ENCODE measurements around the gene MVP. TPM values are rescaled to one million over a fixed set of nuclear protein-coding genes. Genes with fewer than 3 reads are reported as not detected.
"Not testable (repeated sequence)": the region's sequence is repeated elsewhere in the genome, so short reads cannot be mapped to it uniquely, and the experiment has no call there.

The MVP gene
- total and polyA plus RNA-seq, 8 donors: 58.8 to 179 (median 94.7) TPM

DNA sequence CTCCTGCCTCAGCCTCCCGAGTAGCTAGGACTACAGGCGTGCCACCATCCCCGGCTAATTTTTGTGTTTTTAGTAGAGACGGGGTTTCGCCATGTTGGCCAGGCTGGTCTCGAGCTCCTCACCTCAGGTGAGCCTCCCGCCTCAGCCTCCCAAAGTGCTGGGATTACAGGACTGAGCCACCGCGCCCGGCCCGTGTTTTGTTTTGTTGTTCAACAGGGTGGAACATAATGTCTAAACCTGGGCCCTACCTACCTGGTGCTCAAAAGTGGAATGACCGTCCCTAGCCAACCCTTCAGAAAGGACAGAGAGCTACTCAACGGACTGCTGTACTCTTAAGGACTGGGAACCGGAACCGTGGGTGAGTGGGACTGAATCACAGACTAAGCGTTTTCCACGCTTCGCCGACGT lies 30.5 kb upstream of the MVP start:
- no peak for FAIRE-seq
- TF ChIP-seq, protein P1, sequence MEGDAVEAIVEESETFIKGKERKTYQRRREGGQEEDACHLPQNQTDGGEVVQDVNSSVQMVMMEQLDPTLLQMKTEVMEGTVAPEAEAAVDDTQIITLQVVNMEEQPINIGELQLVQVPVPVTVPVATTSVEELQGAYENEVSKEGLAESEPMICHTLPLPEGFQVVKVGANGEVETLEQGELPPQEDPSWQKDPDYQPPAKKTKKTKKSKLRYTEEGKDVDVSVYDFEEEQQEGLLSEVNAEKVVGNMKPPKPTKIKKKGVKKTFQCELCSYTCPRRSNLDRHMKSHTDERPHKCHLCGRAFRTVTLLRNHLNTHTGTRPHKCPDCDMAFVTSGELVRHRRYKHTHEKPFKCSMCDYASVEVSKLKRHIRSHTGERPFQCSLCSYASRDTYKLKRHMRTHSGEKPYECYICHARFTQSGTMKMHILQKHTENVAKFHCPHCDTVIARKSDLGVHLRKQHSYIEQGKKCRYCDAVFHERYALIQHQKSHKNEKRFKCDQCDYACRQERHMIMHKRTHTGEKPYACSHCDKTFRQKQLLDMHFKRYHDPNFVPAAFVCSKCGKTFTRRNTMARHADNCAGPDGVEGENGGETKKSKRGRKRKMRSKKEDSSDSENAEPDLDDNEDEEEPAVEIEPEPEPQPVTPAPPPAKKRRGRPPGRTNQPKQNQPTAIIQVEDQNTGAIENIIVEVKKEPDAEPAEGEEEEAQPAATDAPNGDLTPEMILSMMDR (IDR thresholded peaks at IDR 0.05): no peak
- Histone ChIP-seq H3K27me3 (no peaks in the 10 kb centered on the region), H3K4me3 (peak overlapping the region; percentile 45 to 97 (median 85)), H3K27ac (peak overlapping the region; percentile 78 to 92 (median 84)), H3K9me3 (no peaks in the 10 kb centered on the region), H3K4me1 (peaks cover 4 to 14% (median 9%) of the 10 kb centered on the region in 3 donors), H3K36me3 (no peaks in the 10 kb centered on the region)
- intact Hi-C loops (cut with DNase I): no loop called here
- DNase-seq: peak in 2 of 6 donors; percentile 47 to 64
- peak; percentile 5 to 21 (median 12) for ATAC-seq
- WGBS, 2 donors: 58 to 59% methylated on average over 19 to 20 of the region's 20 CpGs

DNA sequence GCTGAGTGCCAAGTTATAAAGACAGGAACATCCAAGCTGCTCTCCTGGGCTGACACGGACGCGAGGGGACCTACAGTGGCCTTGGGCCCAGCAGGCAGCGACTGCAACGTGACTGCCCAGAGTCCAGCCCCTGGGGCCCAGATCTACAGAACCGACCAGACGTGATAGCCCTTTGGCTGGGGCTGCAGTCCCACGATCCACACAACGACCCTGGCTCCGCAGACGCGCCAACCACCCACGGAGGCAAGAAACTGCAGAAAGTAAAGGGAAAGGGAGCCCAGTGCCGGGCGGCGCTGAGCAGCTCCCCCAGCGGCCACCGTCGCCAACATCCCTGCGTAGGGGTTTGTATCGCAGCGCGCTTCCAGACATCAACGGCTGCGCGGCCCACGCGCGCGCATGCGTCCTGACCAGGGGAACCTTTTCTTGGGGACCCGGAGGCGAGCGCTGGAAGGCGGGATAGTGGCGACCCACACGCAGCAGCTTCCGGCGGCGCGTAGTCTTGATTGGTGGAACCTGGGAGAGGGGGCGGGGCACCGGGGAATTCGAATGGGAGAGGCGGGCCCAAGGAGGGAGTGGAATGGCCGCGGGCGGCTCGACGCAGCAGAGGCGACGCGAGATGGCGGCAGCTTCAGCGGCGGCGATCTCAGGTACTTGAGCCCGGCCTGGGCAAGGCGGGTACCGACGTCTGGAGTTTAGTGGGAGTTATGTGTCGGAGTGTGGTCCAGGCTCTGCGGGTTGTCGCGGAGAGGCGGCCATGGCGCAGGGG lies 29.9 kb upstream of the MVP start, which contains the start of gene KIF22:
TSS of gene KIF22 (plus strand) at position 569 of the 766 bp plus-strand sequence. CDS start at position 578, 9 bp downstream.
- FAIRE-seq (no peak), DNase-seq (peak; percentile 98 to 100 (median 99)), ATAC-seq (peak; percentile 97 to 99 (median 98))
- peaks cover 4 to 12% (median 9%) of the 10 kb centered on the region in 3 donors for H3K4me1 ChIP-seq
- H3K36me3 ChIP-seq: no peaks in the 10 kb centered on the region
- 0% methylated on average over 67 of the region's 67 CpGs for WGBS, 2 donors
- H3K27ac ChIP-seq: peak within 1 kb of the TSS; percentile 78 to 92 (median 84)
- TF ChIP-seq, protein P1 (IDR thresholded peaks at IDR 0.05): peak; percentile 41 to 68 (median 58)
- intact Hi-C loops (cut with DNase I): no loop called here
- no peaks in the 10 kb centered on the region for H3K9me3 ChIP-seq
- H3K27me3 ChIP-seq: no peaks in the 10 kb centered on the region
- H3K4me3 ChIP-seq: peak within 1 kb of the TSS; percentile 80 to 97 (median 94)

DNA sequence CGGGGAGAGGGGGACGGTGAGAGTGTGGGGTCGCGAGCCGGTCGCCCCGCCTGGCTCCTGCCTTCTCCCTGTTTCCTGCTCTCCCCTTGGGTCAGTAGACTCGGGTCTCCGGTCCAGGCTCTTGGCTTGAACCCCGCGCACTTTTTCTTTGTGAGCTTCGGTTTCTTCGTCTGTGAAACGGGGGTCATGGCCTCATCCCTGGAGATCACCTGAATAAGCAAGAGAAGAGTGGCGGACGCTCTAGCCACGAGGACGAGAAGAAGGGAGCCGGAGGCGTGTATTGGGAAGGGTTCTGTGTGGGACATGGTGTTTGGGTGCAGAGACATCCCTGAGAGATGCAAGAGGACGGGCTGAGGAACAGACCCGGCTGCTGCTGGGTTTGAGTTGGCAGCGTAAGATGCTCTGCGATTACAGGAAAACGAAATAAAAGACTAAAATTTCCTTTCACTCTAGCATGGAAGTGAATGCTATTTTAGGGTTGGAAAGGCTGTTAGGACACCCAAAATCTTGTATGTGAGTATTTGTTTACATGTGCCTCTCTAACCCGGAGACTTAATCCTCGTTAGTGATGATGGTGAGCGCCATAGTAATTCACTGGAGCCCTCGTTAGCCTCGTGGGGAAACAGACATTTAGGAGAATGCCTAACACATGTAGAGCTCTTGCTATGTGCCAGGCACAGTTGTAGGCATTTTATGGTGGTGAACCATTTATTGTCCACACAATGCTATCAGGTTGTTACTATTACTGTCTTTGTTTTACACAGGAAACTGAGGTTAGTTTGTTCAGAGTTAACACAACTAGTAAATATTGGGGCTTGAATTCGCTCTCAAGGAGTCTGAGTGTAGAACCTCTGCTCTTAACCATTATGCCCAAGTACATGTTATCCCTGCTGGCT lies 29.1 kb upstream of the MVP start:
- Histone ChIP-seq H3K9me3 (no peaks in the 10 kb centered on the region), H3K27me3 (no peaks in the 10 kb centered on the region), H3K27ac (peak overlapping the region in 2 of 4 donors; percentile 28 to 40), H3K4me1 (peaks cover 4 to 11% (median 9%) of the 10 kb centered on the region in 3 donors), H3K36me3 (no peaks in the 10 kb centered on the region), H3K4me3 (peak overlapping the region; percentile 80 to 97 (median 94))
- 2% methylated on average over 31 of the region's 31 CpGs for WGBS, 2 donors
- FAIRE-seq: no peak
- TF ChIP-seq, protein P1 (IDR thresholded peaks at IDR 0.05): no peak
- ATAC-seq: peak in 1 of 4 donors; percentile 3
- intact Hi-C loops (cut with DNase I): no loop called here
- no peak for DNase-seq

DNA sequence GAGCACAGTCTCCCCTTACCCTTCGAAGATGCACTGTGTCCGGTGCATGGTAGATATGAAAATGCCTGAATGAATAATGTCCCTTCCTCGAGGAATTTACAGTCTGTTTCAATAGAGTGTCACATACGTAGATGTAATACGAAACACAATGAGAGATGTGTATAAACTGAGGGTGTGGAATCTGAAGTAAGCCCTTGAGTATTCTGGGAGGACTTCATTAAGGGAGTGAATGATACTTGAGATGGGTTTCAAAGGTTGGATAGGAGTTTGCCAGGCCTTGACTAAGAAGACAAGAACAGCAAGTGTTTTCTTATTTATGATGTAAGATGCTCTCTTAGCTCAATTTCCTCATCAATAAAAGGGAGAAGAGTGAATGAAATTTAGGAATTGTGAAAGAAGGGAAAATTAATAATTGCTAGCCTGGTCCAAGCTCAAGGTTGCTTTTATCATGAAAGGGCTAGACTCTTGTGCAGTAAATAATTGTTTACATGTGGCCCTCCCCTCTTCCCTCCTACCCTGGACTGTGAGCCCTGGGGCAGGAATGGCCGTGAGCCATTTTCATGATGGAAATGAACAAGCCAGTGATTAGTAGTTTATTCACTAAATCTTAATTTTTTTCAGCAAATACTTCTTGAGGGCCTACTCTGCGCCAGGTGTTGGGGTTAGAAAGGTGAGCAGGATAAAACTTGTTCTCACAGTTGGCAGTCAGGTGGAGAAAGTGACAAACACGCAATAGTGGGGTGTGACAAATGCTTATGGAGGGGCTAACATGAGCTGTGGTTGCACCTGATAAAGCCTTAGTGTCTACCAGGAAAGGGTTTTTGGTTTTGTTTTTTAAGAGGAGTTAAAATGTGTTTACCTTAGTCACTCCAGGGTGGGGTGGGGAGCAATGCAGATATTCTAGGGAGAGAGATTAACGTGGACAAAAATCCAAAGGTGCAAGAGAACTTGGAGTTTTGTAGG lies 28.1 kb upstream of the MVP start:
- no peak for FAIRE-seq
- Histone ChIP-seq H3K4me1 (peaks cover 4 to 11% (median 9%) of the 10 kb centered on the region in 3 donors), H3K36me3 (no peaks in the 10 kb centered on the region), H3K9me3 (no peaks in the 10 kb centered on the region), H3K27ac (no peak overlapping the region), H3K27me3 (no peaks in the 10 kb centered on the region), H3K4me3 (peak overlapping the region in 1 of 4 donors; percentile 97)
- ATAC-seq: no peak
- WGBS, 2 donors: 71 to 74% methylated on average over 9 of the region's 9 CpGs
- intact Hi-C loops (cut with DNase I): no loop called here
- no peak for DNase-seq
- TF ChIP-seq, protein P1 (IDR thresholded peaks at IDR 0.05): no peak

DNA sequence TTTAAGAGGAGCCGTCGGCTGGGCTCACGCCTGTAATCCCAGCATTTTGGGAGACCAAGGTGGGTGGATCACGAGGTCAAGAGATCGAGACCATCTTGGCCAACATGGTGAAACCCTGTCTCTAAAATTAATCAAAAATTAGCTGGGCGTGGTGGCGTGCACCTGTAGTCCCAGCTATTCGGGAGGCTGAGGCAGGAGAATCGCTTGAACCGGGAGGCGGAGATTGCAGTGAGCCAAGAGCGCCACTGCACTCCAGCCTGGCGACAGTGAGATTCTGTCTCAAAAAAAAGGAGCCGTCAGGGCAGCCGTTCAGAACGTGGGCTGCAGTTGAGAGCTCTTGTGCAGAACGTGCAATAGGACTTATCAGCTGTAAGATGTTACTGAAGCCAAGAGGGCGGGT lies 27.1 kb upstream of the MVP start:
- 90 to 95% methylated on average over 18 of the region's 18 CpGs for WGBS, 2 donors
- intact Hi-C loops (cut with DNase I); FAIRE-seq: not testable (repeated sequence)

More for the DNA sequence above, 27.1 kb upstream of the MVP start:
- not testable (repeated sequence) for H3K27ac ChIP-seq, H3K9me3 ChIP-seq, H3K27me3 ChIP-seq, ATAC-seq, H3K36me3 ChIP-seq, H3K4me3 ChIP-seq, DNase-seq
- peaks cover 4 to 11% (median 9%) of the 10 kb centered on the region in 3 donors for H3K4me1 ChIP-seq
